H7 (cell line): ENCODE data around the gene CREB1. TPM values are rescaled to one million over a fixed set of nuclear protein-coding genes. Genes with fewer than 3 reads are reported as not detected.
"Not testable (repeated sequence)": the region's sequence is repeated elsewhere in the genome, so short reads cannot be mapped to it uniquely, and the experiment has no call there.

Source experiments
- DNase-seq: peaks from one replicate; pipeline ENCODE4 v3.0.0; 2012
- H3K27me3 ChIP-seq: 2 replicates; pipeline ENCODE4 v1.6.0; 2011; ENCODE audit warnings: mild to moderate bottlenecking, low read length; ENCODE audit not compliant: control insufficient read depth, insufficient read depth
- H3K36me3 ChIP-seq: replicated peaks from 2 replicates; pipeline ENCODE4 v1.5.1; 2011; ENCODE audit warnings: low read length; ENCODE audit not compliant: control insufficient read depth, insufficient read depth
- H3K4me3 ChIP-seq: 2 replicates; pipeline ENCODE4 v1.5.1; 2011; ENCODE audit warnings: low read depth, mild to moderate bottlenecking, control low read depth, low read length, moderate library complexity; ENCODE audit not compliant: insufficient read depth
- total RNA-seq: library from RNA; depleted of rRNA; stranded (reverse); fragments of >200 nt; shearing (Covaris generic); gene quantifications from 2 replicates; pipeline ENCODE4 v1.2.3, GENCODE V29; 2014; rRNA removed

Gene CREB1
- total RNA-seq, 1 experiment from 2014 or later, result 48.9 TPM

DNA sequence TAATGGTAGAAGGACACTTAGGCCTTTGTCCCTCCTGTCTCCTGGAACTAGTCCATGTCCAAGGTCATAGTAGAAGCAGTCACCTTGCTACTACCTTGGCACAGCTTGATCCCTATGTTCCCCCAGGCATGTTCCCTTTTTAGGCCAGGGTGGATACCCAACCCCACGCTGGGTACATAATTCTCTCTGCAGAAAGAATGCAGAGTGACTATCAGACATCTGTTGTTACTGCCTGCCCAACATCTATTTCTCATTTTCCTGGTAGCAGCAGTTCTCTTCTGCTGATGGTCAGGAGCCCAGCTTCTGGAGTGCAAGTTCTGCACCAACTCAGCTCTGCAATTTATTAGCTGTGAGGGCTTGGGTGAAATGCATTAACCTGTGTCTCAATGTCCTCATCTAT is 99.8 kb downstream of the CREB1 start:
- no peaks in the 10 kb centered on the region for H3K27me3 ChIP-seq
- H3K4me3 ChIP-seq, result no peak overlapping the region
- no peak for DNase-seq
- H3K36me3 ChIP-seq, result no peaks in the 10 kb centered on the region

DNA sequence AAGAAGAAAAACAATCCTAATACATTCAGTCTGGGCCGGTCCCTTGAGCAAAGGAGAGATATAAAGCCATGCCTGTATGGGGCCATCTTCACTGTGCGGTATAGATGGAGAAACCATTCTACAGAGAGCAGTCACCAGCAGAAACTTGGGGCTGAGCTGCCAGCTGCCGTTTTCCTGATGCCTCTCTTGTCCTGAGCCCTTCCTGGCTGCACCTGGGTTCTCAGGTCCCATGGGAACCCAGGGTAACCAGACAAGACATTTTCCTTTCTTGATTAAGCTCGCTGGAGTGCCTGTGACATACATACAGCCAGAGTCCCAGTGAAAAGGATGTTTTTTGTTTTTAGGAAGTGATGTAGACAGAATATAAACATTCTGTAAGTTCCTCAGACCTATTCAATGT is 100.7 kb downstream of the CREB1 start:
- DNase-seq, result no peak
- H3K27me3 ChIP-seq, result no peaks in the 10 kb centered on the region
- no peaks in the 10 kb centered on the region for H3K36me3 ChIP-seq
- no peak overlapping the region for H3K4me3 ChIP-seq

DNA sequence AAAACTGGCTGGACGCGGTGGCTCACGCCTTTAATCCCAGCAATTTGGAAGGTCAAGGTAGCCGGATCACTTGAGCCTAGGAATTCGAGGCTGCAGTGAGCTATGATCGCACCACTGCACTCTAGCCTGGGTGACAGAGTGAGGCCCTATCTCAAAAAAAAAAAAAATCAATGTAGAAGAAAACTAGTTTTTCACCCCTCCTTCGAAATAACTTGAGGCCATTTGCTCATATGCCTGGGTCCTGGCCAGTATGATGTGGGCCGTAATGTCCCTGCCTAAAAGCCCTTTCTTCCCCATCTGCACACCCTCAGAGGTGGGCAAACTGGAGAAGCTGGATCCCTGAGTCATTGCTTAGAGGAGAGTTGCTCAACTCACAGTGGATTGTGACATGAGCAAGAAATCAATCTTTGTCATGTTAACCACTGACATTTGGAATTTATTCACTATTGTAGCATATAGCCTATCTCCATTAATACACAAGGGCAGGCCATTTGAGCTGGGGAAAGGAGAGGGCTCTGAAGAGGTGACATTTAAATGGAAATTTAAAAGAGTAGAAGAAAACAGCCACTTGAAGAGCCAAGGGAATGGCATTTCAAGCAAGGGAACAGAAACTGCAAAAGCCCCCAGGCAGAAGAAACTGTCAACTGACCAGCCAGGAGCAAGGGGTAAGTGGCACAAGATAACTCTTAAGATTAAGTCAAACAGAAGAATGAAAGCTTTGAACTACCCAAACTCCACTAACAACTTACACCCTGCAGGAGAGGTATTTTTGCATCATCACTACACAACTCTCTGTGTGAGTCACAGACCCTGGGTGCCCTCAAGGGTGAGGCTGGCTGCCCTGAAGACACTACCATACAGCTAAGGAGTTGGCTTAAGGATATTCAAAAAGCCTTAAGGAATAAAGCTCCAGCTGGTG is 103.1 kb downstream of the CREB1 start:
- Histone ChIP-seq H3K4me3 (no peak overlapping the region), H3K27me3 (no peaks in the 10 kb centered on the region)
- no peak for DNase-seq

DNA sequence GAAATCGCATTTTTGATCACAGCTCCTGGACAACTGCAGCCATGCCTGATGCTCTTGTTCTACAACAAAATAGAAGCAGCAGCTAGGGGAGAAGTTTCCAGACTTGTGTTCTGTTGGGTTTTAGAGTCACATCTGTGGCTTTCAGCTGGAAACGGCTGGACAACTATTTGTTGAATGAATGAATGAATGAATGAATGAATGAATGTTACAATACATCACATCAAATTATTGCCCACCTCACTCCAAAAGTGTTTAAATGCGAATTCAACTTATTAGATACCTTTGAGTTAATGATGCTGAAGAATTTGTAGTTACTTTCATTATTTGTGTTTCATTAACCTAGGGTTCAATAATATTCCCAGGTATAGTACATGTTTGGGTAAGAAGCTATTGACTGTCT is 103.9 kb downstream of the CREB1 start:
- no peak overlapping the region for H3K4me3 ChIP-seq
- no peaks in the 10 kb centered on the region for H3K27me3 ChIP-seq
- DNase-seq, result no peak
- H3K36me3 ChIP-seq, result no peaks in the 10 kb centered on the region

More for the DNA sequence above, 103.1 kb downstream of the CREB1 start:
- no peaks in the 10 kb centered on the region for H3K36me3 ChIP-seq

DNA sequence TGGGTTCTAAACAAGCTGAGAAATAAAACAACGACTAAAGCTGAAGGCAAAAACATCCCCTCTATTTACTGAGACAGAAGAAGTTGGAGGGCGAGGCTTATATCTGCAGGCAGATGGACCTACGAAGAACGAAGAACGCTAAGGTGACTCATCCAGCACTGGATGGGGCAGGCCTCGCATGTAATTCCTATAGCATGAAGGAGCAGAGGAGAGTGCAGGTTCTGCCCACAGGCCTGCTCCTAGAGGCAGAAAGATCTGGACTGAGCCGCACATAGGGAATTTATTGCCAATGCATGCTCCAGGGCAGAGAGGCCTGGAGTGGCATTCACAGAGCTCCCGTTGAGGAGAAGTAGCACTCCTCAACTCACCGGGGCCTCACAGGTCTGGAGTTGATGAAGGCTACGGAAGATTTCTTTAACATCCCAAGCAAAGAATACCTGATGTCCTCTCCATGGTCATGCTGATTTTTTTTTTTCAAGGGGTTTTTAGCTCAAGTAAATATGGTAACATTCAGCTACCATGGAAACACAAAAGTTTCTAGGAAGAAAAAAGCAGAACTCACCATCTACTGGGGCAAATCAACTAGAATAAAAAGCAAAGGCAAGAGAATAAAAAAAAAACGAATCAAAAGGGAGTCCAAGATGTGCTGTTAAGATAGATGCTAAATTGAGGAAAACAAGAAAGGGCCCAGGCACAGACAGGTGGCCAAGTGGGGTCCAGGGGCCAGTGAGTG is 105.9 kb downstream of the CREB1 start:
- H3K4me3 ChIP-seq, result no peak overlapping the region
- H3K36me3 ChIP-seq, result no peaks in the 10 kb centered on the region
- no peak for DNase-seq
- H3K27me3 ChIP-seq, result no peaks in the 10 kb centered on the region

DNA sequence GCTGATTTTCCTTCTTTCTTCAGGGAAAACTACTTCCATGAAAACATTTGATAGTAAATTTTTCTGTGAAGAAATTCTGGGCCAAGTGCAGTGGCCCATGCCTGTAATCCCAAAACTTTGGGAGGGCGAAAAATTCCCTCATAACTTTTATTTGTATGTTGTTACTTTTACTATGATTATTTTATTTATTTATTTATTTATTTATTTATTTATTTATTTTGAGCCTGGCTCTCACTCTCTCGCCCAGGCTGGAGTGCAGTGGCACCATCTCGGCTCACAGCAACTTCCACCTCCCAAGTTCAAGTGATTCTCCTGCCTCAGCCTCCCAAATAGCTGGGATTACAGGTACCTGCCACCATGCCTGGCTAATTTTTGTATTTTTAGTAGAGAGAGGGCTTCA is 109.5 kb downstream of the CREB1 start:
- not testable (repeated sequence) for DNase-seq, H3K4me3 ChIP-seq, H3K27me3 ChIP-seq, H3K36me3 ChIP-seq

DNA sequence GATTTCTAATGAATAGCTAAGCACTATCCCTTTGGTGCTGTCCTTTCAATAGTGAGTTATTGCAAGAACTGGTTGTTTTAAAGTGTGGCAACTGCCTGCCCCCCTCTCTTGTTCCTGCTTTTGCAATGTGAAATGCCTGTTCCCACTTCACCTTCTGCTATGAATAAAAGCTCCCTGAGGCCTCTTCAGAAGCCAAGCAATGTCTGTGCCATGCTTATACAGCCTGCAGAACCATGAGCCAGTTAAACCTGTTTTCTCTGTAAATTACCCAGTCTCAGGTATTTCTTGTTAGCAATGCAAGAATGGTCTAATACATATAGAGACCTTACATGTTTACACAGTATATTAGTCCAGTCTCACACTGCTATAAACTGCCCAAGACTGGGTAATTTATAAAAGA is 110.4 kb downstream of the CREB1 start:
- no peak for DNase-seq
- Histone ChIP-seq H3K4me3 (no peak overlapping the region), H3K36me3 (no peaks in the 10 kb centered on the region), H3K27me3 (no peaks in the 10 kb centered on the region)

DNA sequence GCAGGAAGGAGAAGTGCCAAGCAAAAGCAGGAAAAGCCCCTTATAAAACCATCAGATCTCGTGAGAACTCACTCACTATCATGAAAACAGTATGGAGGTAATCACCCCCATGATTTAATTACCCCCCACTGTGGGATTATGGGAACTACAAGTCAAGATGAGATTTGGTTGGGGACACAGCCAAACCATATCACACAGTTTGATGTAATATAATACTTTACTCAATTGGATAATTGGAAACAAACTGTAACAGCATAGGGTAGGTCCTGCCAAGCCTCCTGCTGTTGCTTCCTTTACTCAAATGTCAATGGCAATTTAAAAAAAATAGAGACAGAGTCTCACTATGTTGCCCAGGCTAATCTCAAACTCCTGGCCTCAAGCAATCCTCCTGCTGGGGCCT is 110.9 kb downstream of the CREB1 start:
- H3K27me3 ChIP-seq, result no peaks in the 10 kb centered on the region
- no peak for DNase-seq
- no peak overlapping the region for H3K4me3 ChIP-seq
- no peaks in the 10 kb centered on the region for H3K36me3 ChIP-seq

DNA sequence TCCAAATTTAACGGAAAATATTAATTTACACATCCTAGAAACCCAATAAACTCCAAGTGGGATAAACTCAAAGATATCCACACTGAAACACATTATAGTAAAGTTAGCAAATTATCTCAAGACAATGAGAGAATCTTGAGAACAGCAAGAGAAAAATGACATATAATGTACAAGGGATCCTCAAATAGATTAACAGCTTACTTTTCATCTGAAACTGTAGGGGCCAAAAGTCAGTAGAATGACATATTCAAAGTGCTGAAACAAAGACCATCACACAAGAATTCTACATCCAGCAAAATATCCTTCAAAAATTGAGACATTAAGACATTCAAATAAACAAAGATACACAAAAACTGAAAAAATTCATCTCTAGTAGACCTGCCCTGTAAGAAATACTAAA is 114.1 kb downstream of the CREB1 start:
- DNase-seq, result no peak
- no peak overlapping the region for H3K4me3 ChIP-seq
- H3K27me3 ChIP-seq, result no peaks in the 10 kb centered on the region
- H3K36me3 ChIP-seq, result no peaks in the 10 kb centered on the region

DNA sequence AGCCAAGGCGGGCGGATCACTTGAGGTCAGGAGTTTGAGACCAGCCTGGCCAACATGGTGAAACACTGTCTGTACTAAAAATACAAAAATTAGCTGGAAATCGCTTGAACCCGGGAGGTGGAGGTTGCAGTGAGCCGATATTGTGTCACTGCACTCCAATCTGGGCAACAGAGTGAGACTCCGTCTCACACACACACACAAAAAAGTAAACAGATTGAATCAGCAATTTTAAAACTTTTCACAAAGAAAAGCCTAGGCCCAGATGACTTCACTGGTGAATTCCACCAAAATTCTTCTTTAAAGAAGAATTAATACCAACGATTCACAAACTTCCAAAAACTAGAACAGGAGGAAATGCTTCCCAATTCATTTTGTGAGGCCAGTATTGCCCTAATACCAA is 116.8 kb downstream of the CREB1 start:
- not testable (repeated sequence) for H3K4me3 ChIP-seq, DNase-seq, H3K36me3 ChIP-seq, H3K27me3 ChIP-seq

Other genes starting within 250 kb of the CREB1 start
- gene METTL21A, start 95.4 kb downstream of the CREB1 start, total RNA-seq, result 52.2 and 53.1 TPM in 2 replicates
- gene CCNYL1, start 181.7 kb downstream of the CREB1 start, total RNA-seq, result 10.9 and 11.5 TPM in 2 replicates
- 102 and 171 TPM in 2 replicates for gene FZD5, start 239.9 kb downstream of the CREB1 start, total RNA-seq